ENCODE data around the gene SOD2. TPM values are rescaled to one million over a fixed set of nuclear protein-coding genes. Genes with fewer than 3 reads are reported as not detected.
A peak's percentile ranks its signal among the peaks of the same experiment; 100 is the strongest.

The SOD2 gene
- total and polyA plus RNA-seq, 2 of the 13 experiments (the other 11 are each of a cell fraction or from before 2014, with no cell fraction given) = 304 to 309 TPM

DNA sequence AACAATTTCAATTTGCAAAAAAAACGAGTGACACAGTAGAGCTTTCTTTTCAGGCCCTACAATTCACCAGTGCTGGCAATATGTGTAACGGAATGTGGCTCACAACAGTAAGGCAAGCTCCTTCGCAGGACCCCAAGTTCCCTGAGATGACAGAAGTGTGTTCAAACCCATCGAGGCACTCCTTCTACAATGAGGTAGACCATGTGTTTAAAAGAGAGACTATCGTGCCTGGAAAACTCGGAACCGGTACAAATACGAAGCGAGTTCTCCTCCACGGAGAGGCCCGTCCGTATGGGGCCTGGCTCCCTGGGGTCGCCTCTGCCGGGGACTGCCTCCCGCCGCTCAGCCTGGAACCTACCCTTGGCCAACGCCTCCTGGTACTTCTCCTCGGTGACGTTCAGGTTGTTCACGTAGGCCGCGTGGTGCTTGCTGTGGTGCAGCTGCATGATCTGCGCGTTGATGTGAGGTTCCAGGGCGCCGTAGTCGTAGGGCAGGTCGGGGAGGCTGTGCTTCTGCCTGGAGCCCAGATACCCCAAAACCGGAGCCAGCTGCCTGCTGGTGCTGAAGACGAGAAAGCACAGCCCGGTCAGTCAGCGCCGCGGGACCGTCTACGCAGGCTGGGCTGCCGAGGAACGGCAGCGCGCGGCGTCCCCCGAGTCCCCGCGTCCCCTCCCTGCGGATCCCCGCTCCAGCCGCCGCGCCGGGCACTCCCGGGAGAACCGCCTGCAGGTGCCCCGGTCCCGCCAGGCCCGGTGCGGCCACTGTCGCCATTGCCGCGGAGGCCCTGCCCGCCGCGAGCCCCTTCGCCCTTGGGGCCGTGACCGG lies 526 bp downstream of the SOD2 start (continued):
- TF ChIP-seq, protein P1, sequence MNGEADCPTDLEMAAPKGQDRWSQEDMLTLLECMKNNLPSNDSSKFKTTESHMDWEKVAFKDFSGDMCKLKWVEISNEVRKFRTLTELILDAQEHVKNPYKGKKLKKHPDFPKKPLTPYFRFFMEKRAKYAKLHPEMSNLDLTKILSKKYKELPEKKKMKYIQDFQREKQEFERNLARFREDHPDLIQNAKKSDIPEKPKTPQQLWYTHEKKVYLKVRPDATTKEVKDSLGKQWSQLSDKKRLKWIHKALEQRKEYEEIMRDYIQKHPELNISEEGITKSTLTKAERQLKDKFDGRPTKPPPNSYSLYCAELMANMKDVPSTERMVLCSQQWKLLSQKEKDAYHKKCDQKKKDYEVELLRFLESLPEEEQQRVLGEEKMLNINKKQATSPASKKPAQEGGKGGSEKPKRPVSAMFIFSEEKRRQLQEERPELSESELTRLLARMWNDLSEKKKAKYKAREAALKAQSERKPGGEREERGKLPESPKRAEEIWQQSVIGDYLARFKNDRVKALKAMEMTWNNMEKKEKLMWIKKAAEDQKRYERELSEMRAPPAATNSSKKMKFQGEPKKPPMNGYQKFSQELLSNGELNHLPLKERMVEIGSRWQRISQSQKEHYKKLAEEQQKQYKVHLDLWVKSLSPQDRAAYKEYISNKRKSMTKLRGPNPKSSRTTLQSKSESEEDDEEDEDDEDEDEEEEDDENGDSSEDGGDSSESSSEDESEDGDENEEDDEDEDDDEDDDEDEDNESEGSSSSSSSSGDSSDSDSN (CRISPR knock-in tag; IDR thresholded peaks at IDR 0.05) = peak; percentile 52
- TF ChIP-seq NFIC (IDR thresholded peaks at IDR 0.05; ENCODE audit: low read length) (no peak), ZNF451 (CRISPR knock-in tag; IDR thresholded peaks at IDR 0.05) (no peak), NAIF1 (CRISPR knock-in tag; IDR thresholded peaks at IDR 0.05; ENCODE audit: borderline replicate concordance) (no peak), ZNF891 (CRISPR knock-in tag; IDR thresholded peaks at IDR 0.05) (peak; percentile 67; the same call in 1 of the 2 replicates), XRCC5 (optimal IDR thresholded peaks at IDR 0.05; ENCODE audit: low read length) (no peak), RFXANK (CRISPR knock-in tag; IDR thresholded peaks at IDR 0.05) (no peak), ZFAT (CRISPR knock-in tag; conservative IDR thresholded peaks at IDR 0.05) (peak; percentile 63; the same call in 1 of the 2 replicates), AGO1 (IDR thresholded peaks at IDR 0.05; ENCODE audit: low read depth, low read length, poor library complexity, severe bottlenecking) (peak; percentile 87), ZNF205 (CRISPR knock-in tag; IDR thresholded peaks at IDR 0.05) (no peak), MED8 (CRISPR knock-in tag; IDR thresholded peaks at IDR 0.05; ENCODE audit: insufficient replicate concordance) (no peak), HIVEP1 (CRISPR knock-in tag; IDR thresholded peaks at IDR 0.05) (peak; percentile 21; the same call in 1 of the 2 replicates), ZFP82 (CRISPR knock-in tag; IDR thresholded peaks at IDR 0.05; ENCODE audit: borderline replicate concordance) (no peak), ZNF557 (CRISPR knock-in tag; IDR thresholded peaks at IDR 0.05) (0 out of 2 replicates have a peak, but pooled peaks have one; percentile 18), CAMTA2 (CRISPR knock-in tag; IDR thresholded peaks at IDR 0.05; ENCODE audit: borderline replicate concordance) (no peak; the same call in 1 of the 2 replicates), ZNF83 (CRISPR knock-in tag; IDR thresholded peaks at IDR 0.05; ENCODE audit: borderline replicate concordance) (peak; percentile 61; the same call in 1 of the 2 replicates), TCF7 (IDR thresholded peaks at IDR 0.05; ENCODE audit: low read depth) (no peak), SP140L (CRISPR knock-in tag; IDR thresholded peaks at IDR 0.05; ENCODE audit: borderline replicate concordance) (no peak), ZNF629 (CRISPR knock-in tag; conservative IDR thresholded peaks at IDR 0.05) (peak; percentile 3; the same call in 1 of the 2 replicates), GZF1 (CRISPR knock-in tag; IDR thresholded peaks at IDR 0.05) (no peak; the same call in 1 of the 2 replicates)
- TF ChIP-seq, protein P2, sequence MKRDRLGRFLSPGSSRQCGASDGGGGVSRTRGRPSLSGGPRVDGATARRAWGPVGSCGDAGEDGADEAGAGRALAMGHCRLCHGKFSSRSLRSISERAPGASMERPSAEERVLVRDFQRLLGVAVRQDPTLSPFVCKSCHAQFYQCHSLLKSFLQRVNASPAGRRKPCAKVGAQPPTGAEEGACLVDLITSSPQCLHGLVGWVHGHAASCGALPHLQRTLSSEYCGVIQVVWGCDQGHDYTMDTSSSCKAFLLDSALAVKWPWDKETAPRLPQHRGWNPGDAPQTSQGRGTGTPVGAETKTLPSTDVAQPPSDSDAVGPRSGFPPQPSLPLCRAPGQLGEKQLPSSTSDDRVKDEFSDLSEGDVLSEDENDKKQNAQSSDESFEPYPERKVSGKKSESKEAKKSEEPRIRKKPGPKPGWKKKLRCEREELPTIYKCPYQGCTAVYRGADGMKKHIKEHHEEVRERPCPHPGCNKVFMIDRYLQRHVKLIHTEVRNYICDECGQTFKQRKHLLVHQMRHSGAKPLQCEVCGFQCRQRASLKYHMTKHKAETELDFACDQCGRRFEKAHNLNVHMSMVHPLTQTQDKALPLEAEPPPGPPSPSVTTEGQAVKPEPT (CRISPR knock-in tag; IDR thresholded peaks at IDR 0.05; ENCODE audit: low read depth) = 0 out of 2 replicates have a peak, but pooled peaks have one; percentile 62
- TF ChIP-seq, protein P3, sequence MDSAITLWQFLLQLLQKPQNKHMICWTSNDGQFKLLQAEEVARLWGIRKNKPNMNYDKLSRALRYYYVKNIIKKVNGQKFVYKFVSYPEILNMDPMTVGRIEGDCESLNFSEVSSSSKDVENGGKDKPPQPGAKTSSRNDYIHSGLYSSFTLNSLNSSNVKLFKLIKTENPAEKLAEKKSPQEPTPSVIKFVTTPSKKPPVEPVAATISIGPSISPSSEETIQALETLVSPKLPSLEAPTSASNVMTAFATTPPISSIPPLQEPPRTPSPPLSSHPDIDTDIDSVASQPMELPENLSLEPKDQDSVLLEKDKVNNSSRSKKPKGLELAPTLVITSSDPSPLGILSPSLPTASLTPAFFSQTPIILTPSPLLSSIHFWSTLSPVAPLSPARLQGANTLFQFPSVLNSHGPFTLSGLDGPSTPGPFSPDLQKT (CRISPR knock-in tag; IDR thresholded peaks at IDR 0.05; ENCODE audit: borderline replicate concordance) = no peak
- TF ChIP-seq, protein P4, sequence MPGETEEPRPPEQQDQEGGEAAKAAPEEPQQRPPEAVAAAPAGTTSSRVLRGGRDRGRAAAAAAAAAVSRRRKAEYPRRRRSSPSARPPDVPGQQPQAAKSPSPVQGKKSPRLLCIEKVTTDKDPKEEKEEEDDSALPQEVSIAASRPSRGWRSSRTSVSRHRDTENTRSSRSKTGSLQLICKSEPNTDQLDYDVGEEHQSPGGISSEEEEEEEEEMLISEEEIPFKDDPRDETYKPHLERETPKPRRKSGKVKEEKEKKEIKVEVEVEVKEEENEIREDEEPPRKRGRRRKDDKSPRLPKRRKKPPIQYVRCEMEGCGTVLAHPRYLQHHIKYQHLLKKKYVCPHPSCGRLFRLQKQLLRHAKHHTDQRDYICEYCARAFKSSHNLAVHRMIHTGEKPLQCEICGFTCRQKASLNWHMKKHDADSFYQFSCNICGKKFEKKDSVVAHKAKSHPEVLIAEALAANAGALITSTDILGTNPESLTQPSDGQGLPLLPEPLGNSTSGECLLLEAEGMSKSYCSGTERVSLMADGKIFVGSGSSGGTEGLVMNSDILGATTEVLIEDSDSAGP (CRISPR knock-in tag; IDR thresholded peaks at IDR 0.05; ENCODE audit: borderline replicate concordance) = peak; percentile 32; the same call in 1 of the 2 replicates
